Activated T-cell treated with anti-CD3 and anti-CD28 coated beads for 1 hour (primary cell): Measurements from ENCODE around the gene HOXD9.
A peak's percentile ranks its signal among the peaks of the same experiment; 100 is the strongest.

Source experiments
- DNase-seq: peaks from one replicate; pipeline ENCODE4 v3.0.0-alpha.2; 2020; ENCODE audit warnings: low read depth

Gene HOXD9

GRCh38 chr2:176085861-176086771 lies 36.4 kb upstream of the HOXD9 start:
- no peak for DNase-seq

DNA sequence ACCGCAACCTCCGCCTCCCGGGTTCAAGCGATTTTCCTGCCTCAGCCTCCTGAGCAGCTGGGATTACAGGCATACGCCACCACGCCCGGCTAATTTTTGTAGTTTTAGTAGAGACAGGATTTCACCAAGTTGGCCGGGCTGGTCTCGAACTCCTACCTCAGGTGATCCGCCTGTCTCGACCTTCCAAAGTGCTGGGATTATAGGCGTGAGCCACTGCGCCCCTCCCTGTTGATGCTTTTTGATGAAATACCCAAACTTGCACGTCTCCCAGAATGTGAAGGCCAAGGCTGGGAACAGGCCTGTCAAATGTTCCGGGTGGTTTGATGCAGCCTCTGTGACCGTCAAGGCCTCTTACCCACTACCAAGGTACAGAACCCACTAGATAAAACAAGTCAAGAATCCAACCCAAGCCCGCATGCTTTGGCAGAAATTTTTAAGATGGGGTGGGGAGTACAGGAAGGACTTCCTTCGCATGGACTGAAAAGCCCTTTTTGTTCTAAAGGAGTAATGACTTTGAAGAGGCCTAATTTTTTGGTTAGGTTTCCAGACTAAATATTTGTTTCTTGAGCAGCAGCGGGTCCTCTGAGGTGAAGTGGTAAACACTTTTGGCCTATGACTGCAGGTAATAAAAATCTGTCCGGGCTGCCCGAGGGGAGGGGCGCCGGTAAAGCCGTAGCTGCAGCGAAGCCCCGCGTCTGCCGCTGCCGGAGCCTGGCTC lies 35.0 kb upstream of the HOXD9 start:
- DNase-seq, result no peak

- no peak for DNase-seq
Observed at GRCh38 chr2:176088048-176088936, 34.2 kb upstream of the HOXD9 start.

DNA sequence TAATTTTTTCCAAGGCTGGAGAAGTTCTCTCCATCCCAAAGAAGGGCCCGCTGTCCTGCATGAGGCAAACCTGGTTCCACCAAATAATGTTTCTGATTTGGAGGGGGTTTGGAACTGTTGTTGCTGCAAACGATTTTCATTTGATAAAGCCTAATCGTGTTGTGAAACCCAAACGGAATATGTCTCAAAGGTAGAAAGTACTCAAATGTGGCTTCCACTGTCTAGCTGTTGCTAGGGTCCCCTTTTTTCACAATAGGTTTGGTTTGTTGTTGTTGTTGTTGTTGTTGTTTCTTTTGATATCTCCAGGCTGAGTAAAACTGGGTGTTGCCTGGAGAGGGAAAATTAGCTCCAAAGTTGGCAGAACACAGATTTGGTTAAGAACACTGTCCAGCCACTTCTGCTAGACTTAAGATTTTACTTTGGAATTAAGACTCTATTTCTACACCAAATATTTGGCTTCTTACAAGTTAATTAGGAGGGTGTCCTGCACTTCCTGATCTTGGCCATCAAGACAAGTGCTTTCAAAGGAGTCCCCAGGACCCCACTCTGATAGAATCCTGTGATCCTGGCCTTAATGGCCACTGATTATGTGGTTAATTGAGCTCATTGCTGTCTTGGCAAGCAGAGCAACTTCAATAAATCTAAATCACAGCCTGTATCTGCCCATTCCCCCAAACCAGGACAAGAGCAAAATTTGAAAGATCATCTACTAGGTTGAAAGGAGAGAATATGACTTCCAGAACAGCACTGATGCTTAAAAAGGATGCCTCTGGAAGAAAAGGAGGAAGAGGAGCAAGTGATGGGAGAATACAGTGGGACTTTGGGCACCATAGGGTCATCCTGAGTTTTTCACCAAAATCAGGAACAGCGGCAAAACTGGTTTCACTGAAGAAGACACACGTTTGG lies 33.3 kb upstream of the HOXD9 start:
- DNase-seq, result no peak

GRCh38 chr2:176089843-176090395 lies 32.6 kb upstream of the HOXD9 start:
- no peak for DNase-seq

DNA sequence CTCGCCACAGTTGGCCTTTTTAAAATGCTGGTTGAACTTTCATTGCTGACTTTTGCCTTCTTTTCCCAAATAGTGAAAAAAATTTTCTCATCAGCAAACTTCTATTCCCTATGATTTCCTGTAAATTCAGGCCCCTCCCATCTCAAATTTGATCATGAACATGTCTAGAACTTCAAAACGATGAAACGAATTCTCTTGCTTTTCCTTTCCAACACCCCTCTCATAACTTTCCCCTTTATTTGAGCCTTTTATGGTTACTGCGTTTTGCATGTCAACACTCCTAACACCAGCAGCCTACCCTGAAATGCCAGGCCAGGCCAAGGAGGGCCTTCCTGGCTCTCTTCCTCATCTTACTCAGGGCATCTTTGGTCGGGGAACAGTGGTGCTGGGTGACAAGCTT lies 31.7 kb upstream of the HOXD9 start:
- DNase-seq, result no peak

DNA sequence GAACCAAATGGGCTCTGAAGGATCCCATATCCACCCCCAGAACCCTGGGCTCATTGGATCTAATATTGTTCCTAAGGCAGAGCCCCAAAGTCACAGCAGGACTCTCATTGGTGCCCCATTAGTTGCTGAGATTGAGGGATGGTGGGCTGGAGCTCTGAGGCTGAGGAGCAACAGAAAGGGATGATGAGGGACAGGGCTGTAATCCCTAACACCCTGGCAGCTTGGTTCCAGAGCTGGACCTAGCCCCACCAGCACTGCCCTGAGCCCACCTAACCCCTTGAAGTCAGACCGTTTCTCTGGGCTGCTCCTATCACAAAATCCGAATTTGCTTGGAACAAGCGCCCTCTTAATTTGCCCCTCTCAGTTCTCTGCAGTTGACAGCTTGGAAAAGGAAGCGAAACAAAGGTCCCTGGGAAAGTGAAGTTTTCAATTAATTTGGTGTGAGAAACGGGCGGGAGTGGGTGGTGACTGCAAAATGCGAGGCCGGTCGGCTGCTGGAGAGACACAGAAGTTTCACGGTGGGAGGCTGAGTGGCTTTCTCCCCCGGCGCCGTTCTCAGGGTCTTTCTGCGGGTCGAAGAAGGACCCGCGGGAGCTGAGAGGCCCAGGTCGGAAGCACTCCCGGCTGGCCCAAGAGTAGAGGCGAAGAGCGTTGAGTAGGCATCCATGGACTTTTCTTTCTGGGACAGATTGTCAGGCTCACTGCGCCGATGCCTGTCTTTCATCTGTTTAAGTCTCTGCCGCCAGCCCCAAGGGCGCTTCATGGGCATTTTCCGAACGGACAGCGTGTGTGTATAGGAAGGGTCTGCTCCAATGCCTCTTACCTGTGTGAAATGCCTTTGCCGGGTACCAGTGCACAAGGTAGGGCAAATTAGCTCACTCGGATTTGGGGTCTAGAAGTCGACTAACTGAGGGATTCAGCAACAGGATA lies 30.9 kb upstream of the HOXD9 start:
- no peak for DNase-seq

DNA sequence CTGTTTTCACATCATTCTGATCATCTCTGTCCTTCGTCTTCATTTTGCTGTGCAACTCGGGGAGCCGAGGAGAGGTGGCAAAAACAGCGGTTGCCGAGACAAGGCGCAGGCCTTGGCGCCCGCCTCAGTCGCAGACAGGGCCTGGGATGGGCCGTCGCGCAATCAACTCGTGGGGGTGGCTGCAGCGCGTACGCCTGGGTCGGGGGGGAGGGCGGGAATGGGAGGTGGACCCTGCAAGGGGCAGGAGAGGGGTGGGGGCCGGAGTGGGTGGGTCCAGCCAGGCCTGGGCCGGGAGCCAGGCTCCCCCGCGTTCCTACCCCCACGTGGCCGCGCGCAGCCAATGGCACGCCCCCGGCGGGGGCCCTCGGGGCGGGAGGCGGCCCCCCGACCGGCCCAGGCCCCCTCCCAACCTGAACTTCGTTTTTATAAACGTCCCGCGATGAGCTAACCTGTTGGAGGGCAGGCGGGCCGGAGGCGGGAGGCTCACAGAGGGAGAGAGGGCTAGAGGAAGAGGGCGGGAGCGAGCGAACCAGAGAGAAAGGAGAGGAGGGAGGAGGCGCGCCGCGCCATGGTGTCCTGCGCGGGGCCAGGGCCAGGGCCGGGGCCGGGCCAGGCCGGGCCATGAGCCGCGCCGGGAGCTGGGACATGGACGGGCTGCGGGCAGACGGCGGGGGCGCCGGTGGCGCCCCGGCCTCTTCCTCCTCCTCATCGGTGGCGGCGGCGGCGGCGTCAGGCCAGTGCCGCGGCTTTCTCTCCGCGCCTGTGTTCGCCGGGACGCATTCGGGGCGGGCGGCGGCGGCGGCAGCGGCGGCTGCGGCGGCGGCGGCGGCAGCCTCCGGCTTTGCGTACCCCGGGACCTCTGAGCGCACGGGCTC lies 30.0 kb upstream of the HOXD9 start, which contains the start of gene HOXD13:
Gene HOXD13, plus strand, starts transcription at position 452 of the 875 bp plus-strand sequence. Its CDS starts 170 bp downstream, at position 622.
- DNase-seq, result no peak

DNA sequence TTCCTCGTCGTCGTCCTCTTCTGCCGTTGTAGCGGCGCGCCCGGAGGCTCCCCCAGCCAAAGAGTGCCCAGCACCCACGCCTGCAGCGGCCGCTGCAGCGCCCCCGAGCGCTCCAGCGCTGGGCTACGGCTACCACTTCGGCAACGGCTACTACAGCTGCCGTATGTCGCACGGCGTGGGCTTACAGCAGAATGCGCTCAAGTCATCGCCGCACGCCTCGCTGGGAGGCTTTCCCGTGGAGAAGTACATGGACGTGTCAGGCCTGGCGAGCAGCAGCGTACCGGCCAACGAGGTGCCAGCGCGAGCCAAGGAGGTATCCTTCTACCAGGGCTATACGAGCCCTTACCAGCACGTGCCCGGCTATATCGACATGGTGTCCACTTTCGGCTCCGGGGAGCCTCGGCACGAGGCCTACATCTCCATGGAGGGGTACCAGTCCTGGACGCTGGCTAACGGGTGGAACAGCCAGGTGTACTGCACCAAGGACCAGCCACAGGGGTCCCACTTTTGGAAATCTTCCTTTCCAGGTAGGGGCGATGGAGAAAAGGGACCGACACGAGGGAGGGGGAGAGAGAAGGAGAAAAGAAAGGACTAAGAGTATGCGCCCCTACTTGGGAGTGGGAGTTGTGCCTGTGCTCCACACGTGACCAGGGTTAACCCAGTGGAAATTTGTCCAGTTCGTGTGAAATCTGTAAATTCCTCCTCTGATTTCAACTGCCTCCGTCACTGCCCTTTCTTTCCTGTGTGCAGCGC lies 29.2 kb upstream of the HOXD9 start:
- no peak for DNase-seq

DNA sequence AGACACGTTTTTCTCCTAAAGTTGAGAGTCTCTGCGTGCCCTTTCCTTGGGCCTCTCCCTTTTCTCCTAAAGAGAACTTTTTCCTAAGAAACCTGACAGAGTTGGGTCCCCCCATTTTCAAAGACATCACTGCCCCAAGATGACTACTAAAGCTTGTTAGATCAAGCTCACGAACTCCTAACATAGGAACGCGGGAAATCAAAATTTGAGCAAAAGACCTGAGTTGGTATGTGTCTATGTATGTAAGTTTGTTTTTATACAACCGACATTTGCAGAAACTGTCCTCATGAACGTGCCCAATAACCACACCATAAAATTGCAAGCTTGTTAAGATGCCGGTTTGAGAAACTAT lies 28.6 kb upstream of the HOXD9 start:
- DNase-seq, result no peak

GRCh38 chr2:176094349-176094748 lies 28.2 kb upstream of the HOXD9 start:
- DNase-seq, result no peak

DNA sequence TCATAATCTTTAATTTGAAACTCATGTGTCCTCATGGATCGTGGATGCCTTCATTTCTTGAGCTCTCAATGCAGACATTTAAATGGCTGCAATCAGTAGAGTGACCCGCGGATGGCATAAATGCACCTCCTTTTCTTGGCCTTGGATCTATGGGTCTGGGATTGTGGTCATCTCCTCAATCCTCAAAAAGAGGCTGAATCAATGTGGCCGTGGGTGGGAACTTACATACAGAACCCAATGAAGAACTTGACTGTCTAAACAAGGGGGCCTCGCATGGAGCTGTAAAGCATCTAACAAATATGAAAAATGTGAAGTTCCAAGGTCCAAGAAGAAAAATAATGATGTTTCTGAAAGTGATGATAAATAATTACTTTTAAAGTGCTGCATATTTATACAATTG lies 27.1 kb upstream of the HOXD9 start:
- no peak for DNase-seq

DNA sequence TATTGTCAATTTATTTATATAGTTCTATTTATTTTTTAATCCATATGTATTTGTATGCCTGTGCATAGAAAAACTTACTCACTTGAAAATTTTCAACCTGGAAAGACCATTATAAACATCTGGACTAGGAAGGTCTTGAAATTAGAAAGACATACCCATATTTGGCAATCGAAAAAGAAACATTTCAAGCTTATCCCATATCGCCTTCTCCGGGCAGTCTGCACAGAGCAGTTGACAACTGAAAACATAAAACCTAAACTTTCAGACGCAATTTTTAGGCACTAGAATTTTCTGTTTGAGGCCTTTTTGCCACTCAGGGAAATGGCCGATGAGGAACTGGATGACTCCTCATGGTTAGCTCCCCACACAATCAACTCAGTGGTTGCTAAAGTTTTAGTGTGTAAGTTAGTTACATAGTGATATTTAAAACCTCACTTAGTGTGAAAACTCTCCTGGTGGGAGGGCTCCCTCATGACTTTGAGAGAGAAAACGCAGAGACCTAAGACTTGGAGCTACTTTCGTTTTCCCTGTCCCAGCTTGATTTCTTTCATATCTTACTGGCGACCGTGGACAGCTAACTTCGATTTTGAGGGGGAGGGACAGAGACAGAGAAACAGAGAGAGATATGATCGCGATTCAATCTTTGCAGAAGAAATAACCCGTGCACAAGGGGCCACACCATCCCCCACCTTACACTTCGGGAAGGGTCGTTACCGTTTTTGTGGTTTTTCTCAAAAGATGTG lies 26.1 kb upstream of the HOXD9 start:
- DNase-seq, result no peak

GRCh38 chr2:176096986-176097819 lies 25.3 kb upstream of the HOXD9 start:
- DNase-seq, result peak; percentile 51

GRCh38 chr2:176097820-176098365 lies 24.6 kb upstream of the HOXD9 start:
- no peak for DNase-seq
